MCF 10A (cell line): ENCODE data around the gene MSANTD7. TPM values are rescaled to one million over a fixed set of nuclear protein-coding genes. Genes with fewer than 3 reads are reported as not detected.
"Not testable (repeated sequence)": the region's sequence is repeated elsewhere in the genome, so short reads cannot be mapped to it uniquely, and the experiment has no call there.

Experiments used
- BruUV-seq: library from RNA; stranded (reverse); fragments of 400-500 nt; replicated peaks from 2 replicates; lab custom pipeline; 2021; lab: Mats Ljungman, UMichigan
- CTCF ChIA-PET: fragments of 300-600 bp; sonication (Branson Sonifier 250); formaldehyde crosslinking; extraction: SDS; loops from one replicate; lab custom pipeline; 2021; ENCODE audit warnings: antibody characterized with exemption, inconsistent platforms; lab: Yijun Ruan, JAX
- POLR2A ChIA-PET: fragments of 300-600, 350-650 bp; sonication (Branson Sonifier 250); formaldehyde crosslinking; extraction: SDS; loops from one replicate; lab custom pipeline; 2020; ENCODE audit warnings: antibody characterized with exemption, inconsistent platforms; lab: Yijun Ruan, JAX
- DNase-seq: peaks from one replicate; pipeline ENCODE4 v3.0.0-alpha.2; 2018; ENCODE audit not compliant: unreplicated experiment
- H3K27ac Mint-ChIP-seq: one replicate; pipeline ENCODE4 v1.8.0; 2022; ENCODE audit warnings: mild to moderate bottlenecking, low read depth, mixed read lengths; ENCODE audit not compliant: unreplicated experiment
- H3K27me3 Mint-ChIP-seq: one replicate; pipeline ENCODE4 v1.8.0; 2022; ENCODE audit warnings: mixed read lengths; ENCODE audit not compliant: insufficient read depth, unreplicated experiment
- H3K36me3 Mint-ChIP-seq: one replicate; pipeline ENCODE4 v1.8.0; 2022; ENCODE audit warnings: mild to moderate bottlenecking, moderate library complexity, mixed read lengths; ENCODE audit not compliant: insufficient read depth, unreplicated experiment
- H3K4me1 Mint-ChIP-seq: one replicate; pipeline ENCODE4 v1.8.0; 2022; ENCODE audit warnings: mixed read lengths; ENCODE audit not compliant: insufficient read depth, unreplicated experiment
- H3K4me3 Mint-ChIP-seq: one replicate; pipeline ENCODE4 v1.8.0; 2022; ENCODE audit warnings: mild to moderate bottlenecking, moderate library complexity, mixed read lengths; ENCODE audit not compliant: unreplicated experiment
- H3K9me3 Mint-ChIP-seq: one replicate; pipeline ENCODE4 v1.8.0; 2022; ENCODE audit warnings: mixed read lengths; ENCODE audit not compliant: unreplicated experiment
- CTCF ChIP-seq: fragments of 200-600 bp; IDR thresholded peaks from one replicate; pipeline ENCODE4 v1.8.0; 2022; ENCODE audit warnings: antibody characterized with exemption, mild to moderate bottlenecking; ENCODE audit not compliant: unreplicated experiment
- intact Hi-C: fragments of 100-400 bp; cut with micrococcal nuclease; formaldehyde crosslinking; loops from 2 replicates; pipeline ENCODE4 v1.14.1; 2022
- total RNA-seq: library from RNA; stranded (reverse); gene quantifications from 2 replicates; pipeline ENCODE4 v1.2.3, GENCODE V29; 2022

Gene MSANTD7
- total RNA-seq, 1 experiment from 2014 or later: 18.1 TPM

GRCh38 chr10:14860791-14861190 lies 22.7 kb downstream of the MSANTD7 start:
- H3K27me3 Mint-ChIP-seq: no peaks in the 10 kb centered on the region
- no TSS peak for BruUV-seq
- no peak for TF ChIP-seq CTCF
- CTCF ChIA-PET: no interaction called here
- peak overlapping the region; percentile 7 for H3K27ac Mint-ChIP-seq
- H3K9me3 Mint-ChIP-seq: no peaks in the 10 kb centered on the region
- DNase-seq: no peak
- intact Hi-C loops: no loop called here
- no peak overlapping the region for H3K4me3 Mint-ChIP-seq
- H3K4me1 Mint-ChIP-seq: no peaks in the 10 kb centered on the region
- POLR2A ChIA-PET: interaction anchor here (0.7 to 2.0 kb wide), 4 partner anchors 9 to 478 kb away, joined by 3 to 6 read pairs (median 3); partner anchors contain the start of genes CDNF, HSPA14 and MSANTD7
- H3K36me3 Mint-ChIP-seq: peaks cover 20% of the 10 kb centered on the region

- intact Hi-C loops, H3K4me1 Mint-ChIP-seq, POLR2A ChIA-PET, CTCF ChIA-PET, H3K4me3 Mint-ChIP-seq, H3K9me3 Mint-ChIP-seq, H3K27me3 Mint-ChIP-seq, H3K27ac Mint-ChIP-seq, DNase-seq, BruUV-seq: not testable (repeated sequence)
- peaks cover 35% of the 10 kb centered on the region for H3K36me3 Mint-ChIP-seq
These were observed 26.4 kb downstream of the MSANTD7 start for GRCh38 chr10:14864466-14864865.

GRCh38 chr10:14864871-14865270 lies 26.8 kb downstream of the MSANTD7 start:
- BruUV-seq, CTCF ChIA-PET, H3K27me3 Mint-ChIP-seq, H3K4me3 Mint-ChIP-seq, intact Hi-C loops, H3K9me3 Mint-ChIP-seq, POLR2A ChIA-PET, DNase-seq, H3K27ac Mint-ChIP-seq, H3K4me1 Mint-ChIP-seq: not testable (repeated sequence)
- peaks cover 39% of the 10 kb centered on the region for H3K36me3 Mint-ChIP-seq

GRCh38 chr10:14873090-14873760 lies 35.1 kb downstream of the MSANTD7 start:
- H3K36me3 Mint-ChIP-seq: peaks cover 41% of the 10 kb centered on the region
- H3K27ac Mint-ChIP-seq: no peak overlapping the region
- DNase-seq: peak; percentile 13
- TF ChIP-seq CTCF: no peak
- ChIA-PET CTCF (interaction anchor here (0.7 to 1.2 kb wide), 3 partner anchors 10 to 73 kb away, joined by 3 to 4 read pairs (median 4); no protein-coding TSS in a partner anchor), POLR2A (interaction anchor here (0.8 to 2.6 kb wide), 3 partner anchors 26 to 80 kb away, joined by 3 to 12 read pairs (median 3); partner anchors contain the start of genes CDNF, DCLRE1C, HSPA14 and MSANTD7)
- BruUV-seq: no TSS peak
- intact Hi-C loops: loop anchor here (10.0 kb wide), 1 partner anchor 292 kb away; the partner anchor contains the start of gene NMT2
- no peaks in the 10 kb centered on the region for H3K27me3 Mint-ChIP-seq
- no peaks in the 10 kb centered on the region for H3K9me3 Mint-ChIP-seq
- no peak overlapping the region for H3K4me3 Mint-ChIP-seq
- H3K4me1 Mint-ChIP-seq: peaks cover 13% of the 10 kb centered on the region

GRCh38 chr10:14875941-14876340 lies 37.8 kb downstream of the MSANTD7 start:
- CTCF ChIA-PET: interaction anchor here (0.6 to 1.4 kb wide), 2 partner anchors 17 to 84 kb away, joined by 3 read pairs; no protein-coding TSS in a partner anchor
- peak overlapping the region; percentile 79 for H3K4me3 Mint-ChIP-seq
- intact Hi-C loops: loop anchor here (2.0 to 10.0 kb wide), 3 partner anchors 21 to 289 kb away; partner anchors contain the start of gene NMT2

More at GRCh38 chr10:14875941-14876340, 37.8 kb downstream of the MSANTD7 start:
- Mint-ChIP-seq H3K27me3 (no peaks in the 10 kb centered on the region), H3K36me3 (peaks cover 14% of the 10 kb centered on the region), H3K9me3 (no peaks in the 10 kb centered on the region), H3K4me1 (peaks cover 19% of the 10 kb centered on the region), H3K27ac (peak overlapping the region; percentile 31)
- TF ChIP-seq CTCF: no peak
- no TSS peak for BruUV-seq
- DNase-seq: peak; percentile 31
- POLR2A ChIA-PET: interaction anchor here (0.8 to 2.6 kb wide), 6 partner anchors 9 to 222 kb away, joined by 3 to 12 read pairs (median 3); partner anchors contain the start of genes DCLRE1C, HSPA14 and MSANTD7
